Ishikawa (cell line): ENCODE data around the gene SYT1.

ENCODE experiments used
- CEBPB ChIP-seq: IDR thresholded peaks from 2 replicates; pipeline ENCODE4 v1.6.1; 2012
- EP300 ChIP-seq: IDR thresholded peaks from 2 replicates; pipeline ENCODE4 v1.6.1; 2012; ENCODE audit warnings: borderline replicate concordance
- NFIC ChIP-seq: IDR thresholded peaks from 2 replicates; pipeline ENCODE4 v1.6.1; 2012
- RAD21 ChIP-seq: IDR thresholded peaks from 2 replicates; pipeline ENCODE4 v1.6.1; 2012; ENCODE audit warnings: low read depth
- TAF1 ChIP-seq: IDR thresholded peaks from 2 replicates; pipeline ENCODE4 v1.6.1; 2012; ENCODE audit warnings: low read depth, mild to moderate bottlenecking
- TCF12 ChIP-seq: IDR thresholded peaks from 2 replicates; pipeline ENCODE4 v1.6.1; 2012; ENCODE audit warnings: low read depth
- TEAD4 ChIP-seq: IDR thresholded peaks from 2 replicates; pipeline ENCODE4 v1.6.1; 2012
- YY1 ChIP-seq: IDR thresholded peaks from 2 replicates; pipeline ENCODE4 v1.6.1; 2012; ENCODE audit warnings: low read depth
- TF ChIP-seq, protein P1 (sequence below): IDR thresholded peaks from 2 replicates; pipeline ENCODE4 v1.6.1; 2012; ENCODE audit warnings: low read depth, mild to moderate bottlenecking

DNA sequence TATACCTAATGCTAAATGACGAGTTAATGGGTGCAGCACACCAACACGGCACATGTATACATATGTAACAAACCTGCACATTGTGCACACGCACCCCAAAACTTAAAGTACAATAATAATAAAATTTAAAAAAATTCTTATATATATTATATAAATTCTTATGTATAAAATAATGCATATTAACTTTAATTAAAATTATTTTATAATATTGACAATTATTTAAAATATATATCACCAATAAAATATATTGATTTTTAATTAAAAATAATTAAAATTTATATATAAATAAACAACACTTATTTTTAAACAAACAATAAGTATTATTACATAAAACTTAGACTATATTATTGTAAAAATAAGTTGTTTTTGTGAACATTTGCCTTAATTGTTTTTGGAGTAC is 188.8 kb downstream of the SYT1 start:
- TF ChIP-seq RAD21: no peak
- no peak for TF ChIP-seq TAF1
- TF ChIP-seq NFIC: no peak
- TF ChIP-seq, protein P1, sequence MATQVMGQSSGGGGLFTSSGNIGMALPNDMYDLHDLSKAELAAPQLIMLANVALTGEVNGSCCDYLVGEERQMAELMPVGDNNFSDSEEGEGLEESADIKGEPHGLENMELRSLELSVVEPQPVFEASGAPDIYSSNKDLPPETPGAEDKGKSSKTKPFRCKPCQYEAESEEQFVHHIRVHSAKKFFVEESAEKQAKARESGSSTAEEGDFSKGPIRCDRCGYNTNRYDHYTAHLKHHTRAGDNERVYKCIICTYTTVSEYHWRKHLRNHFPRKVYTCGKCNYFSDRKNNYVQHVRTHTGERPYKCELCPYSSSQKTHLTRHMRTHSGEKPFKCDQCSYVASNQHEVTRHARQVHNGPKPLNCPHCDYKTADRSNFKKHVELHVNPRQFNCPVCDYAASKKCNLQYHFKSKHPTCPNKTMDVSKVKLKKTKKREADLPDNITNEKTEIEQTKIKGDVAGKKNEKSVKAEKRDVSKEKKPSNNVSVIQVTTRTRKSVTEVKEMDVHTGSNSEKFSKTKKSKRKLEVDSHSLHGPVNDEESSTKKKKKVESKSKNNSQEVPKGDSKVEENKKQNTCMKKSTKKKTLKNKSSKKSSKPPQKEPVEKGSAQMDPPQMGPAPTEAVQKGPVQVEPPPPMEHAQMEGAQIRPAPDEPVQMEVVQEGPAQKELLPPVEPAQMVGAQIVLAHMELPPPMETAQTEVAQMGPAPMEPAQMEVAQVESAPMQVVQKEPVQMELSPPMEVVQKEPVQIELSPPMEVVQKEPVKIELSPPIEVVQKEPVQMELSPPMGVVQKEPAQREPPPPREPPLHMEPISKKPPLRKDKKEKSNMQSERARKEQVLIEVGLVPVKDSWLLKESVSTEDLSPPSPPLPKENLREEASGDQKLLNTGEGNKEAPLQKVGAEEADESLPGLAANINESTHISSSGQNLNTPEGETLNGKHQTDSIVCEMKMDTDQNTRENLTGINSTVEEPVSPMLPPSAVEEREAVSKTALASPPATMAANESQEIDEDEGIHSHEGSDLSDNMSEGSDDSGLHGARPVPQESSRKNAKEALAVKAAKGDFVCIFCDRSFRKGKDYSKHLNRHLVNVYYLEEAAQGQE: no peak
- TF ChIP-seq EP300: no peak
- no peak for TF ChIP-seq YY1
- TF ChIP-seq CEBPB: no peak
- no peak for TF ChIP-seq TCF12
- no peak for TF ChIP-seq TEAD4
